Hepatocyte (in vitro differentiated cells): Measurements from ENCODE around the gene SMAD7.

ENCODE experiments used
- EZH2 ChIP-seq: fragments of 200-600 bp; sonication (generic); IDR thresholded peaks from 2 replicates; pipeline ENCODE4 v1.6.1; 2016; ENCODE audit warnings: antibody characterized with exemption, mild to moderate bottlenecking, borderline replicate concordance
- TF ChIP-seq, protein P1 (sequence below): fragments of 200-600 bp; sonication (generic); IDR thresholded peaks from 2 replicates; pipeline ENCODE4 v1.5.1; 2016; ENCODE audit warnings: antibody characterized with exemption, mild to moderate bottlenecking; ENCODE audit not compliant: poor library complexity

GRCh38 chr18:48983793-48984437, 33.1 kb upstream of the SMAD7 start:
- TF ChIP-seq, protein P1, sequence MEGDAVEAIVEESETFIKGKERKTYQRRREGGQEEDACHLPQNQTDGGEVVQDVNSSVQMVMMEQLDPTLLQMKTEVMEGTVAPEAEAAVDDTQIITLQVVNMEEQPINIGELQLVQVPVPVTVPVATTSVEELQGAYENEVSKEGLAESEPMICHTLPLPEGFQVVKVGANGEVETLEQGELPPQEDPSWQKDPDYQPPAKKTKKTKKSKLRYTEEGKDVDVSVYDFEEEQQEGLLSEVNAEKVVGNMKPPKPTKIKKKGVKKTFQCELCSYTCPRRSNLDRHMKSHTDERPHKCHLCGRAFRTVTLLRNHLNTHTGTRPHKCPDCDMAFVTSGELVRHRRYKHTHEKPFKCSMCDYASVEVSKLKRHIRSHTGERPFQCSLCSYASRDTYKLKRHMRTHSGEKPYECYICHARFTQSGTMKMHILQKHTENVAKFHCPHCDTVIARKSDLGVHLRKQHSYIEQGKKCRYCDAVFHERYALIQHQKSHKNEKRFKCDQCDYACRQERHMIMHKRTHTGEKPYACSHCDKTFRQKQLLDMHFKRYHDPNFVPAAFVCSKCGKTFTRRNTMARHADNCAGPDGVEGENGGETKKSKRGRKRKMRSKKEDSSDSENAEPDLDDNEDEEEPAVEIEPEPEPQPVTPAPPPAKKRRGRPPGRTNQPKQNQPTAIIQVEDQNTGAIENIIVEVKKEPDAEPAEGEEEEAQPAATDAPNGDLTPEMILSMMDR: no peak
- no peak for TF ChIP-seq EZH2
